GM21423 (cell line): ENCODE data around the gene LPIN1.
"Not testable (repeated sequence)": the region's sequence is repeated elsewhere in the genome, so short reads cannot be mapped to it uniquely, and the experiment has no call there.

Experiments used
- ATAC-seq: cut with Tn5 transposase; IDR thresholded peaks from one replicate; pipeline ENCODE4 v1.9.1; 2021; ENCODE audit warnings: mild to moderate bottlenecking, moderate library complexity; ENCODE audit not compliant: unreplicated experiment

The LPIN1 gene

GRCh38 chr2:11830708-11831301 is 84.4 kb downstream of the LPIN1 start:
- ATAC-seq = no peak

GRCh38 chr2:11831415-11831814 is 85.0 kb downstream of the LPIN1 start:
- ATAC-seq = no peak

- ATAC-seq = no peak
Measured at GRCh38 chr2:11832531-11832930, 86.1 kb downstream of the LPIN1 start.

- no peak for ATAC-seq
Measured at GRCh38 chr2:11833601-11834000, 87.2 kb downstream of the LPIN1 start.

- ATAC-seq = no peak
Measured at GRCh38 chr2:11835403-11835802, 89.0 kb downstream of the LPIN1 start.

- ATAC-seq = no peak
Measured at GRCh38 chr2:11836647-11837219, 90.3 kb downstream of the LPIN1 start.

GRCh38 chr2:11837875-11838734 is 91.7 kb downstream of the LPIN1 start:
- ATAC-seq = no peak

- ATAC-seq = no peak
Measured at GRCh38 chr2:11839916-11840315, 93.5 kb downstream of the LPIN1 start.

- no peak for ATAC-seq
Measured at GRCh38 chr2:11842336-11842735, 95.9 kb downstream of the LPIN1 start.

- ATAC-seq = not testable (repeated sequence)
Measured at GRCh38 chr2:11844798-11845197, 98.4 kb downstream of the LPIN1 start.

GRCh38 chr2:11847935-11848334 is 101.5 kb downstream of the LPIN1 start:
- not testable (repeated sequence) for ATAC-seq

GRCh38 chr2:11850082-11850481 is 103.7 kb downstream of the LPIN1 start:
- no peak for ATAC-seq

GRCh38 chr2:11852526-11853196 is 106.2 kb downstream of the LPIN1 start:
- no peak for ATAC-seq

- ATAC-seq = no peak
Measured at GRCh38 chr2:11853197-11853588, 106.8 kb downstream of the LPIN1 start.

GRCh38 chr2:11855064-11855760 is 108.8 kb downstream of the LPIN1 start:
- ATAC-seq = no peak

- ATAC-seq = no peak
Measured at GRCh38 chr2:11856095-11856494, 109.7 kb downstream of the LPIN1 start.

- ATAC-seq = no peak
Measured at GRCh38 chr2:11858883-11859282, 112.5 kb downstream of the LPIN1 start.

GRCh38 chr2:11859975-11860374 is 113.5 kb downstream of the LPIN1 start:
- ATAC-seq = not testable (repeated sequence)

- ATAC-seq = peak; percentile 32
Measured at GRCh38 chr2:11861044-11861443, 114.6 kb downstream of the LPIN1 start.

GRCh38 chr2:11862049-11862448 is 115.6 kb downstream of the LPIN1 start:
- no peak for ATAC-seq

- no peak for ATAC-seq
Measured at GRCh38 chr2:11863103-11863502, 116.7 kb downstream of the LPIN1 start.
